KMS-11 (cell line): Measurements from ENCODE around the gene LPP.

Experiments
- H2AFZ ChIP-seq: fragments of 200-600 bp; sonication (generic); 2 replicates; pipeline ENCODE4 v1.6.1; 2016; ENCODE audit warnings: antibody characterized with exemption, mixed run types, low read depth
- H3K27ac ChIP-seq: fragments of 200-600 bp; sonication (generic); 2 replicates; pipeline ENCODE4 v1.6.1; 2016; ENCODE audit warnings: mild to moderate bottlenecking, mixed run types
- H3K27me3 ChIP-seq: fragments of 200-600 bp; sonication (generic); 2 replicates; pipeline ENCODE4 v1.6.1; 2017; ENCODE audit warnings: mild to moderate bottlenecking, low read depth, mixed run types, moderate library complexity; ENCODE audit not compliant: insufficient read depth
- H3K36me3 ChIP-seq: fragments of 200-600 bp; sonication (generic); 2 replicates; pipeline ENCODE4 v1.6.1; 2017; ENCODE audit warnings: mild to moderate bottlenecking, mixed run types; ENCODE audit not compliant: insufficient read depth
- H3K4me1 ChIP-seq: fragments of 200-600 bp; sonication (generic); 2 replicates; pipeline ENCODE4 v1.6.1; 2016; ENCODE audit warnings: mild to moderate bottlenecking, low read depth, mixed run types; ENCODE audit not compliant: poor library complexity, severe bottlenecking
- H3K4me2 ChIP-seq: fragments of 200-600 bp; sonication (generic); 2 replicates; pipeline ENCODE4 v1.7.0; 2016; ENCODE audit warnings: mild to moderate bottlenecking, mixed run types
- H3K4me3 ChIP-seq: fragments of 200-600 bp; sonication (generic); IDR thresholded peaks from 2 replicates; pipeline ENCODE4 v1.6.1; 2017; ENCODE audit warnings: low read depth, low read length, mixed read lengths; ENCODE audit not compliant: insufficient read depth
- H3K79me2 ChIP-seq: fragments of 200-600 bp; sonication (generic); 2 replicates; pipeline ENCODE4 v1.6.1; 2016; ENCODE audit warnings: low read depth, mixed run types; ENCODE audit not compliant: insufficient read depth
- H3K9ac ChIP-seq: fragments of 200-600 bp; sonication (generic); 2 replicates; pipeline ENCODE4 v1.6.1; 2016; ENCODE audit warnings: mild to moderate bottlenecking, mixed run types
- H4K20me1 ChIP-seq: fragments of 200-600 bp; sonication (generic); 2 replicates; pipeline ENCODE4 v1.6.1; 2016; ENCODE audit warnings: mild to moderate bottlenecking, mixed run types; ENCODE audit not compliant: insufficient read depth
- TF ChIP-seq, protein P1 (sequence below): fragments of 200-600 bp; sonication (generic); conservative IDR thresholded peaks from 2 replicates; pipeline ENCODE4 v1.6.1; 2017; ENCODE audit warnings: low read depth, mild to moderate bottlenecking, antibody characterized with exemption, low read length, moderate library complexity, mixed read lengths

Gene LPP

DNA sequence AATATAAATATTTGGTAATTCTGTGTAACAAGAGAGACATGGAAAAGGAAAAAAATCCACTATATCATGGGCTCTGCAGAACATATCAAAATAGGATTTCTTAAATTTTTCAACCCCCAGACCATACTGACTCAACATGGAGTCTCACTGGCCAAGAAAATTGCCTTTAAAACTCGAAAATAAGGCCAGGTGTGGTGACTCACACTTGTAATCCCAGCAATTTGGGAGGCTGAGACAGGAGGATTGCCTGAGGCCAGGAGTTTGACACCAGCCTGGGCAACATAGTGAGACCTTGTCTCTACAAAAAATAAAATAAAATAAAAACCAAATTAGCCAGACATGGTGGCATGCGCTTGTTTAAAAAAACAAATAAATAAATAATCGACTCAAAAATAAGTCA, 723.4 kb downstream of the LPP start:
- Histone ChIP-seq H3K4me2 (no peak overlapping the region), H3K27me3 (no peaks in the 10 kb centered on the region), H3K9ac (no peak overlapping the region), H2AFZ (no peak overlapping the region), H3K4me1 (peaks cover 24% of the 10 kb centered on the region), H3K27ac (no peak overlapping the region), H3K36me3 (no peaks in the 10 kb centered on the region), H3K79me2 (no peaks in the 10 kb centered on the region), H4K20me1 (no peaks in the 10 kb centered on the region), H3K4me3 (no peak overlapping the region)
- TF ChIP-seq, protein P1, sequence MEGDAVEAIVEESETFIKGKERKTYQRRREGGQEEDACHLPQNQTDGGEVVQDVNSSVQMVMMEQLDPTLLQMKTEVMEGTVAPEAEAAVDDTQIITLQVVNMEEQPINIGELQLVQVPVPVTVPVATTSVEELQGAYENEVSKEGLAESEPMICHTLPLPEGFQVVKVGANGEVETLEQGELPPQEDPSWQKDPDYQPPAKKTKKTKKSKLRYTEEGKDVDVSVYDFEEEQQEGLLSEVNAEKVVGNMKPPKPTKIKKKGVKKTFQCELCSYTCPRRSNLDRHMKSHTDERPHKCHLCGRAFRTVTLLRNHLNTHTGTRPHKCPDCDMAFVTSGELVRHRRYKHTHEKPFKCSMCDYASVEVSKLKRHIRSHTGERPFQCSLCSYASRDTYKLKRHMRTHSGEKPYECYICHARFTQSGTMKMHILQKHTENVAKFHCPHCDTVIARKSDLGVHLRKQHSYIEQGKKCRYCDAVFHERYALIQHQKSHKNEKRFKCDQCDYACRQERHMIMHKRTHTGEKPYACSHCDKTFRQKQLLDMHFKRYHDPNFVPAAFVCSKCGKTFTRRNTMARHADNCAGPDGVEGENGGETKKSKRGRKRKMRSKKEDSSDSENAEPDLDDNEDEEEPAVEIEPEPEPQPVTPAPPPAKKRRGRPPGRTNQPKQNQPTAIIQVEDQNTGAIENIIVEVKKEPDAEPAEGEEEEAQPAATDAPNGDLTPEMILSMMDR, result no peak

DNA sequence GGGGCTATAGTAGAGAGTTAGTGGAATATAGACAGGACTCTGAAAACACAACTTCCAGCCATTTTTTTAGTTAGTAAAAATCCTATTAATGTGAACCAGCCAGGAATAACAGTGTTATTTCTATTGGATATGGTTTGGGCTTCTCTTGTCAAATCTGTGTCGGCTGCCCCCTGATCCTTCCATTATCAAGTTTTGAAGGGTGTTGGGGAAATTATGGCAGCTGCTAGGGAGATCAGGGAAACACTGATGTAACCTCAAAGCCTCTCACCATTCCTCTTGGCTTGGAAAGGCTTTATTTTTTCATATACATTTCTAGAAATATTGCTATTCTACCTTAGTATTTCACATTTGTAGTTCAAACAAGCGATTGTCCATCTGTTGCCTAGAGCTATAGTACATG, 724.1 kb downstream of the LPP start:
- no peak overlapping the region for H3K4me3 ChIP-seq
- no peaks in the 10 kb centered on the region for H4K20me1 ChIP-seq
- H3K4me2 ChIP-seq, result no peak overlapping the region
- H3K79me2 ChIP-seq, result no peaks in the 10 kb centered on the region
- H3K36me3 ChIP-seq, result no peaks in the 10 kb centered on the region
- TF ChIP-seq, protein P1, result no peak
- H3K4me1 ChIP-seq, result peaks cover 24% of the 10 kb centered on the region
- H3K27me3 ChIP-seq, result no peaks in the 10 kb centered on the region
- no peak overlapping the region for H3K27ac ChIP-seq
- no peak overlapping the region for H3K9ac ChIP-seq
- H2AFZ ChIP-seq, result no peak overlapping the region

DNA sequence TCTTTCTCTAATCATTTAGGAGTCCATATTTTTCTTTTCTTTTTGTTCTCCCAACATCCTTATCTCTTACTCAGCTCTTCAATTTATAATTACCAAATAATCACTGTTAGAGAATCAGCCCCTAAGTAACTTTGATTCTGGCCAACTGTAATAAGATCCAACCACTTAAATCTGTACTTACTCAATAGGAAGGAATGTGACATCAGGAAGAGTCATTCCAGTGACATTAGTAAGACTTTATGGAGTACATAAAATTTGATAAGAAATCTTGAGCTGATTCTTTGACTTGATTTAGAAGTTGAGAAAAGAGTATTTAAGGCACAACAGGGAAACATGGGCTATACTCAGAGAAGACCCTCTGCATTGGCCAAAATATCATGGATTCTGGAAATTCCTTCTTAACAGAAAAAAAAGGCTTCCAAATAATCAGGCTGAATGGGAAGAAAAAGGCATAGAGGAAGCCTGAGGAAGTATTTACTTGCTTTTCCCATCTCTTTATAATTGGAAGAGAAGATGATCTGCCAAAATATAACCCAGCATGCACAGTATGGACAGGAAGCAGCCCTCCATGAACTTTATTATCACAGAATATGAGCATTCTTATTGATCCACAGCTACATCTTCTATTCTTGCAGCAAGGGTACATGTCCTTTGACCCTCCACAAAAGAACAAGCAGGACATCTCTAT, 728.1 kb downstream of the LPP start:
- H3K4me2 ChIP-seq, result no peak overlapping the region
- H3K36me3 ChIP-seq, result no peaks in the 10 kb centered on the region
- no peak overlapping the region for H3K27ac ChIP-seq
- H3K27me3 ChIP-seq, result no peaks in the 10 kb centered on the region
- H2AFZ ChIP-seq, result no peak overlapping the region
- TF ChIP-seq, protein P1, result no peak
- no peaks in the 10 kb centered on the region for H3K79me2 ChIP-seq
- no peaks in the 10 kb centered on the region for H4K20me1 ChIP-seq
- no peaks in the 10 kb centered on the region for H3K4me1 ChIP-seq
- H3K4me3 ChIP-seq, result no peak overlapping the region
- no peak overlapping the region for H3K9ac ChIP-seq

DNA sequence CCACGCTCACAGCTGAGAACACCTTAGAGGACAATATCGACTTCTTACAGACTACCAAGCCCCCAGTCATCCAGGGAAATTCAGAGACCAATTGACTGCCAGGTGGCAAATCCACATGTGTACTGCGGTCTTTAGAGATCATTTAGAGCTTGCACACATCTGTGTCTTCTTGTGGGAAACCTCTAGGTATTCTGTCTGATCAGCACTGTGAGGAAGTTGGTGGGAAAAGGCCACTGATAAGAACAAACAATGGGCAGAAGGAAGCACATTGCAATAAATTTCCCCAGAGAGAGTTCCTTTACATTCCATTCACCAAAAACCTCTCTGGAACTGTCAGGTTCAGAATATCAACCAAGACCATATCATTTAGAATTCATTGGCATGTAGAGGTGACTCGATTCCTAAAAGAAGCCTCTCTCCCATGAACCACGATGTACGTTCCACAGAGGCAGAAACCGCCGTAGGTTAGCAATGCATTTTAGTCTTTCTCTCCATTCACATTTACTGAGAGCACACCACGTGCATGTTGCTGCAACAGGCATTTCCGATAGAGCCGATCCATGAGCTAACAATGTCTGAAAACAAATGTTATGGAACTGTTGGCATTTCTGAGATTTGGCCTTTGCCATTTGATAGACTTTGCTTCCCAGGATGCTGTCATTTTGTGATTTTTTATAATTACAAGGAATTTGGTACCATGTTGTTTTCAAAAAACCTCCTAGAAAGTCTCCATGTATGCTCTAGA, 730.5 kb downstream of the LPP start:
- Histone ChIP-seq H3K4me1 (no peaks in the 10 kb centered on the region), H3K79me2 (no peaks in the 10 kb centered on the region), H4K20me1 (no peaks in the 10 kb centered on the region), H3K36me3 (no peaks in the 10 kb centered on the region), H3K27me3 (no peaks in the 10 kb centered on the region), H2AFZ (no peak overlapping the region), H3K27ac (no peak overlapping the region), H3K9ac (no peak overlapping the region), H3K4me2 (no peak overlapping the region), H3K4me3 (no peak overlapping the region)
- TF ChIP-seq, protein P1, result no peak
